HG03045 (cell line): ENCODE results near the gene YPEL3.
"Not testable (repeated sequence)": the region's sequence is repeated elsewhere in the genome, so short reads cannot be mapped to it uniquely, and the experiment has no call there.

Source experiments
- ATAC-seq: cut with Tn5 transposase; IDR thresholded peaks from one replicate; pipeline ENCODE4 v1.9.1; 2021; ENCODE audit warnings: mild to moderate bottlenecking, moderate library complexity; ENCODE audit not compliant: unreplicated experiment

Gene YPEL3

DNA sequence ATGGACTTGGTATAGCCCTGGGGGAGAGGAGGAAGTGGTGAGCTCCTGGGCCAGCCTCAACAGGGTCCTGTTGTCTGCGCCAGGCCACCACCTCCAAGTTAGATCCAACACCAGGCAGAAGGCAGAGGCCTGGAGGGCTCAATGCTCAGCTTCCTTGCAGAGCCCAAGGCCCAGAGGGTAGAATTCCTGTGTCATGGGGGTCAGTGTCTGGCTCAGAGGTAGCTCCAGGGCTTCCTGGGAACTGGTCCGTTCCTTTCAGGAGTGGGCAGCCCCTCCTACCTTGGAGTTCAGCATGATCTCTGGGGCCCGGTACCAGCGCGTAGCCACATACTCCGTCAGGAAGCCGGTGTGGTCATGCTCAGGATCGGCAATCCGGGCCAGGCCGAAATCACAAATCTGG lies 21.8 kb upstream of the YPEL3 start:
- no peak for ATAC-seq

DNA sequence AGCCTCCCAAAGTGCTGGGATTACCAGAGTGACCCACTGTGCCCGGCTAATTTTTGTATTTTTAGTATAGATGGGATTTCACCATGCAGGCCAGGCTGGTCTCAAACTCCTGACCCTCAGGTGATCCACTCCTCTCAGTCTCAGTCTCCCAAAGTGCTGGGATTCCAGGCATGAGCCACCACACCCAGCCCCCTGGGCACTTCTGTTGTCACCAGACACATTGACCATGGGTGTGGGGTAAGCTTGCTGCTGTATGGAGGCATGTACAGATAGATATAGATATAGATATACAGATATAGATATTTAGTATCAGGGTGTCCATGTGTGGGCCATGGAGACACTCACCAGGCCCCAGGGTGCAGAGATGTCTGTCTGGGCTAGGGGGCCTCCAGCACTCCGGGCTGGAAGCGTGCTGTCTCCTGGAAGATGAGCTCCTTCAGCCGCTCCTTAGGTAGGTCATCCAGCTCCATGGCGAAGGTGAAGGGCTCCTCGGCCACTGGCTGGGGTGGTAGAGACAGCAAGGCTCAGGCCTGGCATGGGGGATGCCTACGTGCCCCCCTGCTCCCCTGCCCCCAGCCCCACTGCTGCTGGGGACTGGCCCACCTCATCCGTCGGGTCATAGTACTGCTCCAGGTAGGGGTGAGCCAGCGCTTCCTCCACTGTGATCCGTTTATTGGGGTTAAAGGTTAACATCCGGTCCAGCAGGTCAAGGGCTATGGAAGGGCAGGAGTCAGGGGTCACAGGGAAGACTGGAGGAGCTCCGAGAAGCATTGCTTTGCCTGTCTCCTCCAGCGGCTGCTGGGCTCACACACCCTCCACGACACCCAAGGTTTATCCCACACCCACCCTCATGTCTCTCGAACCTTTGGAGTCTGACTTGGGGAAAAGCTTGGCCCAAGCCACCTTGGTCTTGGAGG lies 20.5 kb upstream of the YPEL3 start:
- no peak for ATAC-seq

DNA sequence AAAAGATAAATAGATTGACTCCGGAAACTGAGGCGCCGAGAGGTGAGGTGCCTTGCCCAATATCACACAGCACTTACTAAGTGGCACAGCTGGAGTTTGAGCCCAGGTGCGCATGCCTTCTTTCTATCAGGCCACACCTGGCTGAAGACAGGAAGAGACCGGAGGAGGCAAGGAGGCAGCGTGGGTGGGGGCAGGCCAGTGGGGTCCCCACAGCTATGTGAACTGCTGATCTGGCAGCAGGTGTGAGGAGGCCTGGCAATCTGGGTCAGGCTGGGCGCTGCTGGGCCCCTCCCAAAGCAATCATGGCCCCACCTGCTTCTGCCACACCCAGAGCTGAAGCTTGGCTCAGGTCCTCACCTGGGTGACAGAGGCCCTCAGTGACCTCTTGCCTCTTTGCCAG lies 19.2 kb upstream of the YPEL3 start:
- no peak for ATAC-seq

DNA sequence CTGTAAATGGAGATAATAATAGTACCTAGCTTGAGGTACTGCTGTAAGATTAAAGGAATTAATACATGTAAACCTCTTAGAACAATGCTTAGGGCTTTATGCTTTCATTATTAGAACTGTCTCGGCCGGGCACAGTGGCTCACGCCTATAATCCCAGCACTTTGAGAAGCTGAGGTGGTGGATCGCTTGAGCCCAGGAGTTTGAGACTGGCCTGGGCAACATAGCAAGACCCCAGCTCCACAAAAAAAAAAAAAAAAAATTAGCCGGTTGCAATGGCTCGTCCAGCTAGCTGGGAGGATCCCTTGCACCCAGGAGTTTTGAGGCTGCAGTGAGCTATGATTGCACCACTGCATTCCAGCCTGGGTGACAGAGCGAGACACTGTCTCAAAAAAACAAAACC lies 18.8 kb upstream of the YPEL3 start:
- ATAC-seq: not testable (repeated sequence)

DNA sequence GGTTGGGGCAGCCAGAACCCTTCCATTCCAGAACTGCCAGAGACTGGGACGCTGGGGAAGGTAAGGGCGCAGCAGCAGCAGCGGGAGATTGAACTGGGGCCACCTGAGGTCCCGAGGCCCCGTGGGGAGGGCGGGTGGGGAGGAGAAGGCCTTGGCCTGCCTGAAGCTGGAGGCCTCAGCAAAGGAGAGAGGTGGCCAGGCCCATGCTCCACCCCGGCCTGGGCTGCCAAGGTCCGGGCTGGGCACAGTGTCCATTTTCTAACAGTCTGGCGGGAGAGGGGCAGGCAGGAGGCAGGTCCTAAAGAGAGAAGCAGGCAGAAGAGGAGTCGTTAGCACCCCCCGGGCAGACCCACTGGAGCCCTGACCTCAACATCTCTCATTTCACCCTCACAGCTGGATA lies 18.4 kb upstream of the YPEL3 start:
- ATAC-seq: no peak

DNA sequence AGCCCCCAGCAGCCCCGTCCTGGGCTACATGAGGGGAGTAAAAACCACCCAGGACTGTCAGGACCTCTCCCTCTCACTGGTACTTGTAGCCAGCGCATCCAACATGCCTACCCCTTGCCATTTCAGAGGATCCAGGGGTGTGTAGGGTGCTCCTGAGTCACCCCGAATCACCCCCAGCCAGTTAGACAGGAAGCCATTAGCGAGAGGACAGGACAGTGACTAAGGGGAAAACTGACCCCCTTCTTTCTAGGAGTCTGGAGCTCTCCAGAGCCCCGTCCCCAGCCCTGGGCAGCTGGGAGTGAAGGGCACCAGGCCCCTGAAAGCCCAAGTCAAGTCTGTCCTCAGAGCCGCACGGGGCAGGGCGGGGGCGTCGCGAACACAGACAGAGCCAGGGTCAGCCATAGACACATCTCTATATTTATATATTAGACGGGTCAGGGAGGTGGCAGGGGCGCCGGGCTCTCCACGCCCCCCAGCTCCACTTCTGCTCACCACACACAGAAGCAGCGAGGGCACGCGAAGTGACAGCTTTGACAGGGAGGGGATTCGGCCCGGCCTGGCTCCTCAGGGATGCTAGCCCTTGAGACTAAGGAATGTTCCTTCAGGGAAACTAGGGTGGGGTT lies 17.8 kb upstream of the YPEL3 start:
- no peak for ATAC-seq

DNA sequence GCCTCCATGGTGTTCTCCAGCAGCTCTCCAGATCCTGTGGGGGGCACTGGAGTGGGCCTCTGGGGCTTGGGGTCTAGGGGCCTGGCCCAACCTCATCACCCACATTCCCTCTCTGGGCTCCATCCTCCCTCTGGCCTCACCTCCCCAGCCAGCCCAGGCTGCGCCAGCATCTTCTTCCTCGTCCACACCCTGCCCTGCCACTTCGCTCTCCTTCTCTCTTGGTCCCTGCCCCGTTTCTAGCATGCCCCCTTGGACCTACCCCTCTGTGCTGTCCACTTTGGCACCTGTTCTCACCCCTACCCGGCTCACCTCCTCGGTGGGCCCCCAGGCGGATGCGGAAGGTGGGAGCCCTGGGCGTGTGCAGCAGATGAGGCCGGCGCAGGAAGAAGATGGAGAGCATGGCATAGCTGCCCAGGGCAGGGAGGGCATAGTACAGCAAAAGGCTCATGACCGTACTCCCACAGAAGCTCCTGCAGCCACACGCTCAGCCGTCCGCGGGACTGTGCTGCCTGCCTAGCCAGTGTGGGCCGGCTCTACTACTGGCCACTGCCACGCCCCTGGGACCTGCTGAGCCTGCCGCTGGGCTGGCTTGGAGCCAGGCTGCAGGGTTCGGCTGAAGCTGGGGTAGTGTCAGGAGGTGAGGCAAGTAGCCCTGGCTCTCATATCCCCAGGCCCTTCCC lies 17.2 kb upstream of the YPEL3 start, which contains the start of gene GDPD3:
Gene GDPD3 (minus strand): TSS at position 507 of the 680 bp plus-strand sequence. CDS start 59 bp downstream, at position 448.
- ATAC-seq: no peak

DNA sequence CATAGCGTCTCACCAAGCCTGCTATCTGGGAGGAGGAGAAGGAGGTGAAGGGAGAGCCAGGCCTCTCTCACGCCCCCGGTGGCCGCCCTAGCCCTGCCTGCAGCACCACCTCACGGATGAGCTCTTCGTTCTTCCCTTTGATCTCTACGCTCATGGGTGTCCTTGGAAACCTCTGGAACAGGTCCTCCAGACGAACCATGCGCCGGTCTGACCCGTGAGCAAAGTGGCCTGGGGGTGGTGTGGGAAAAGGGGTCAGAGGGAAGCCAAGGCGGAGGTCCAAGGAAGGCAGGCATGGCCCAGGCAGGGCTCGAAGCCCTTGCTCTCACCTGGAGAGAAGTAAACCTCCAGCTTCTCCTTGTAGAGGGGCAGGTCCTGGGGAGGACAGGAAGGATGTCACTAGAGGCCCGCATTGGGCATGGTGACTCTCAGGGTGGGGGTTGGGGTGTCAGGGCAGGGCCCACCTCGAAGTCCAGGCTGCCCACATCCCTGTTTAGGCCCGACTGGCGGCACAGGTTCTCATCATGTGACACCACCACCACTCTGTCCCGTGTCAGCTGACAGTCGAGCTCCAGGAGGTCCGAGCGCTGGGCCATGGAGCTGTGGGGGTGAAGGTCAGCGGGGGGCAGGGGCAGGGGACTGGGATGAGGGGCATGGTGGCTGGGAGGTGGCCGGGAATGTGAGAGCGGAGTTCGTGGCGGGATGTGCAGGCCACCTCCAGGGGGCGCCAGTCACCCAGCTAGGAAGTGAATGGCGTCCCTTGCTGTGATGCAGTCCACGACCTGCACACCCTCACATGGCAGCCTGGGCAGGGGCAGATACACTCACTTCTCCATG lies 16.4 kb upstream of the YPEL3 start:
- no peak for ATAC-seq

DNA sequence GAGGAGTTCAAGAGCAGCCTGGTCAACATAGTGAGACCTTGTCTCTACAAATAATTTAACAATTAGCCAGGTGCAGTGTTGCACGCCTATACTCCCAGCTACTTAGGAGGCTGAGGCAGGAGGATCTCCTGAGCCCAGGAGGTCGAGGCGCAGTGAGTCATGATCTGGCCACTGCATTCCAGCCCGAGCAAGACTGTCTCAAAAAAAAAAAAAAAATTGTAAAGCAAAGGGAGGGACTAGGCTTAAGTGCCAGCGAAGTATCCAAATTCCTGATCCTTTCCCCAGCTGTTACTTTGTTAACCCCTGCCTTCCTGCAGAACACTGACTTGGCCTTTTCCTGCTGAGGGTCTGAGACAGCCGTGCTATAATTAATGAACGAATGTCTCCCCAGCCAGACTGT lies 14.6 kb upstream of the YPEL3 start:
- ATAC-seq: no peak

DNA sequence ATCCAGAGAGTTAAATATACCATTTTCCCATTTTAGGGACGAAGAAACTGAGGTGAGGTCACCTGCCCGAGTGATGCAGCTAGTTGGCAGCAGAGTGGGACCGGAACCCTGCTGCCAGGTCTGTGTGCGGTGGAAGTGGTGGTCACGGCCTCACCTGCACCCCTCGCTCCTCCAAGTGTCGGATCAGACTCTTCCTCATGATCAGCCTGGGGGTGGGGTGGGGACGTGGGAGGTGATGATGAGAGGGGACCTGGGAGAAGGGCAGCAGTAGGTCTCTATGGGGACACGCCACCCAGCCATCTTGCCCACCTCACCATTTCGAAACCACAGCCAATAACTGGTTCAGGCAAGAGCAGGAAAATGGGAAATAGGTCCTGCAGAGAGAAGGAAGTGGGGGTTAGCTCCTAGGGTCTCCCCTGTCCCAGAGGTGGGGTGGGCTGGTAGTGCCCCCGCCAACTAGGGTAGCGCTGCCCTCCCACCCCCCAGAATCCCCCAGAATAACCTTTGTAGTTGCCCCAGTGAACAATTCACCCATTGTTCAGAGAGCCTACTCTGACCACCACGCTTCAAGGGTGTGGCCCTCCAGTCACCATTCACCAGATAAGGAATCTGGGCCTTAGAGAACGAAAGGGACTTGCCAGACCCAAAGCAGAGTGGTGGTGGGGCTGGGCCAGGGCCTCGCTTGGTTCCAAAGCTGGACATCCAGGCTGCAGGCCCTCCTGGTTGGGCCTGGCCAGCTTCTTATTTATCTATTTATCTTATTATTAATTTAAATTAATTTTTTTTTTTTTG lies 12.2 kb upstream of the YPEL3 start:
- ATAC-seq: no peak

DNA sequence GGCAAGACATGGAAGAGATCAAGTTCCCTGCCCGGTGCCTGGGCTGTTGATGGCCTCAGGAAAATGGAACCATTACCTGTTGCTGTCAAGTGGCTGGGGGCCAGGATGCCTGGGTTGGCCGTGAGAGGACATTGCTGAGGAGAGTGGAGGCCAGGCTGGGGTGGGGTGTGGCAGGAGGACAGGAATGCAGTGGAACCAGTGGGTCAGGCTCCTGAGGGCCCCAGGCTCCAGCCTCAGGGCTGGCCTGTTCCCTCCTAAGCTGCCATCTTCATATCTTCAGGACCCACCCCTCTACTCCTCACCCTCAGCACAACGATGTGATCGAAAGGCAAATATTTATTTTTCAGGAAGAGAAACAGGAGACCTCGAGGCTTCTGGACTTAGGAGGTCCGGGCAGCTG lies 8.5 kb upstream of the YPEL3 start:
- no peak for ATAC-seq

DNA sequence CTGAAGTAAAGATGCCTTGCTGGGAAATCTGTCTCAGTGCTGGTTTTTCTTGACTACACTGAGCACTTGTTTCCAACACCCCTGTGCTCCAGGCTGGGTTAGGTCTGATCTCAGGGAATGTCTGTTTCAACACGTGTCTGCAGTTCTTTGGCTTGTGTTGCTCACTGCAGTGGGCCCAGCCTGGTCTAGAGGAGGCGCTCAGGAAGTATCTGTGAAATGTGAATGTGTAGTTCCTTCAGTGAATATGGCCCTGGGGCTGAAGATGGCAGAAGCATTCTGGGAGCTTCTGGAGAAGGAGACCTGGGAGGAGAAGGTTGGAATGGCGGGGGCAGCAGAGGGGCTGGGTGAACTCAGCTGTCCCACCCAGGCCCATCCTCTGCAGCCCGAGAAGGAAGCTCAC lies 8.1 kb upstream of the YPEL3 start:
- no peak for ATAC-seq

DNA sequence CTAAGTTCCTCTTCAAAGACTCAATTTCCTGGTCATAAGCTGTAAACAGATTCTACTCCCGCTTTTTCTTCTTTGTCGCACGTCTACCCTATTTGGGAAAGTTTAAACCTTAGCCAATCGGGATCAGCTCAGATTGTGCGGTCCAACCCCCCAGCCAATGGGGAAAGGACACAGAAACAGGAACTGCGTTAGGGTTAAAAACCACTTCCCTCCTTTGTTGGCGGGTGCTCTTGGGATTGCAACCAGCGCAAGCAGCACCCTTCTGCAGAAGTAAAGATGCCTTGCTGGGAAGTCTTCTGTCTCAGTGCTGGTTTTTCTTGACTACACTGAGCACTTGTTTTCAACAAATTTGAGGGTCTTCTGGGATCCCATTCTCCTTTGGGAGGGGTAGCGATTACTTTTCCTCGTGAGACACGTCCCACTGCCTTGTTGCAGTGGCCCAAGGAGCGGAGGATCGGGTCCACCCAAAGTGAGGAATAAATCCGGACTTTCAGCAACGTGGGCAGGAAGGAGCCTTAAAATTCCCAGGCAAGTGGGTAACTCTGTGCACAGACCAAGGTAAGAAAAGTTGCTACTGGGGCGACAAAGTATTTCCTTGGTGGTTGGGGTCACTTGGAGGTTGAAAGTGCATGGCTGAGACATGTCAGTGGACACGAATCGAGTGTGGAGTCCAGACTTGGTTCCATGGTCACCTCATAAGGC lies 1.0 kb upstream of the YPEL3 start:
- ATAC-seq: no peak

DNA sequence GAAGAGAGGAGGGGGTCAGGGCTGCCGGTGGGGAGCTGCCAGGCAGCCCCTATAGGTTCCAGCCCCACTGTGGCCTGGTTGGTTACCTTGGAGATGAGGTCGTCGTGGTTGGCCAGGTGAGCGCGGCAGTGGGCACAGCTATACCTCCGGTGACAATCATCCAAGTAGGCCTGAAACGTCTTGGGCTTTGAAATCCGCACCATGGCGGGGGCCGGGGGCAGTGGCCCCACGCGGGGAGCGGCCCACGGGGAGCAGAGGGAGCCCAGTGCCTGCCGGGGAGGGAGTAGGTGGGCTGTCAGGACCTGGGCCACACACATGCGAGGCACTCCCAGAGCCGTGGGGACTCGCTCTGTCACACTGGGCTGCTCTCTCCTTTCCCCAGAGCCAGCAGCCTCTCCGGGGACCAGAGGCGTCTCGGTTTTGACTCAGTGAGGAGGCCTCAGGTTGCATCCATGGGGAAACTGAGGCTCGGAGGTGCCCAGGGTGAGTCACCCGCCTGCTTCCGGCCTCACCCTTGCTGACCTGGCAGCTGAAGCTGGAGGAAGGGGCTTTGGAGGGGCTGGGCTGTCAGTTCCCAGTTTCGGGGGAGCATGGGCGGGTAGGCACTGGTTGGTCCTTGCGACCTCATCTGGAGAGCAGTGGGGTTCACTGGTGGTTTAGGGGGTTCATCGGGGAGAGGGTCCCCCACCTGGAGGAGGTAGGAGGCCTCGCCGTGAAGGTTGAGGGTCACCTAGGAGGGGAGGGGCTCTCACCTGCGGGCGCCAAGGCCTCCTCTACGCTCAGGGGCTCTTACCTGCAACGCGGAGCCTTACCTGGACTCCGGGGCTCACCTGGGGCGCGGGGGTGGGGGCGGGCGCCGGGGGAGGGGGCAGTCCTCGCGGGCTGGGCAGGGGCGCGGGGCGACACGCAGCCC lies 591 bp downstream of the YPEL3 start:
- no peak for ATAC-seq

DNA sequence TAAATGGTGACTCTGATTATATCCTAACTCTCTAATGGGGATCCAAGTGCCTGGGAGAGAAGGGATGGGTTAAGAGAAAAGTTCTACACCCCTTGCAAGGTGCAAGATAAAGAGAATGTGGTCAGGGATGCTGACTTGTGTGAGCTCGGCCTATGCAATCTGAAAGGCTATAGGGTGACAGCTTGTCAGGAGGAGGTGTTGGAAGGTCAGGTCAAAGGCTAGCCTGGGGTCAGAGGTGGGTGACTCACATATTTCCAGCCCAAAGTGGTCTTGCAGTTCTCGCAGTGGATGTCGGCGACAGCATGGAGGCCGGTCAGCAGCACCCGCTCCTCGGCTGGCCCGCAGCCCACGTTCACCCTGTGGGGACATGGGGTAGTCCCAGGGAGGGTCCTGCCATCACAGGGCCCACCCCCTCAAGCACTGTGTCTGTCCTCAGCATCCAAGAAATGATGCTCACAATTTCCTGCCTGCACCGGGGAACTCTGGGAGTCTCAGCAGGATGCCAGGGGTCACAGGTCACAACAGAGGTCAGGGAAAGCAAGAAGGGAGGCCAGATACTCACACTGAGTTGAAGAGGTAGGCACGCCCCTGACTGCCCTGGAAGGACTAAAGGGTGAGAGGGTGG lies 1.4 kb downstream of the YPEL3 start:
- ATAC-seq: no peak

DNA sequence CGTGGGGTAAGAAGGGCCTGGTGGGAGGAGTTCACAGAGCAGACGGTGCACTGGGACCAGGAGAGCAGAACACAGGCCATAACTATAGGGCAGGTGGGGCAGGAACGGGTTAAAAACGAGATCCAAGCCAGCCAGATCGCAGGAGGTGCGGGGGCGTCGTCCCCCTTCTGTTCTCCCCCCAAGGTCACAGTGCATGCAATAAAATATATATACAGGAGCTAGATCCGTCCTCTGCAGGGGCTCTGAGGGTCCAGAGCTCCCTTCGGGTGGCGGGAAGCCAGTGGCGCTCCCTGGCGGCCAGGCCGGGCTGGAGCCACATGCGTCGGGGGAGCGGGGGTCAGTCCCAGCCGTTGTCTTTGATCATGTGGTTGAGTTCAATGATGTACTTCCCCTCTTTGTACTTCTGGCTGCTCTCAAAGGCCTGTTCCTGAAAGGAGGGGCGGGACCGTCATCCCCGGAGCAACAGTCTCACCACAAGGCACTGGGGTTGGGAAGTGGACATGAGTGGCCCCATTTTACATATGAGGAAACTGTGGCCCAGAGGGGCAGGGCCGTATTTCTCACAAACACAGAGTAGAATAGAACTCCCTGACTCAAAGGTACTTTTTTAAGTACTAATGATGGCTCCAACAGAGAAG lies 3.5 kb downstream of the YPEL3 start:
- ATAC-seq: peak; percentile 36
